Activated T-helper 17 cell treated with anti-CD3 and anti-CD28 coated beads, Interleukin-2, amount 50 U/mL, for 72 hours (primary cell): ENCODE measurements around the gene CD247. TPM values are rescaled to one million over a fixed set of nuclear protein-coding genes. Genes with fewer than 3 reads are reported as not detected.
A peak's percentile ranks its signal among the peaks of the same experiment; 100 is the strongest.

ENCODE experiments used
- ATAC-seq: fragments of 150-1000 bp; cut with Tn5 transposase; replicated peaks from 2 replicates; pipeline ENCODE4 v1.10.0; 2021; ENCODE audit warnings: mild to moderate bottlenecking, moderate library complexity
- H3K27ac Mint-ChIP-seq: one replicate; pipeline ENCODE4 v1.8.0; 2022; ENCODE audit warnings: mixed read lengths
- H3K27me3 Mint-ChIP-seq: one replicate; pipeline ENCODE4 v1.8.0; 2022; ENCODE audit warnings: mixed read lengths
- H3K36me3 Mint-ChIP-seq: one replicate; pipeline ENCODE4 v1.8.0; 2022; ENCODE audit warnings: low read depth, mild to moderate bottlenecking, mixed read lengths
- H3K4me1 Mint-ChIP-seq: one replicate; pipeline ENCODE4 v1.8.0; 2022; ENCODE audit warnings: mixed read lengths
- H3K4me3 Mint-ChIP-seq: one replicate; pipeline ENCODE4 v1.8.0; 2022; ENCODE audit warnings: mild to moderate bottlenecking, mixed read lengths
- H3K9me3 Mint-ChIP-seq: one replicate; pipeline ENCODE4 v1.8.0; 2022; ENCODE audit warnings: mixed read lengths
- total RNA-seq, 2 donors: library from RNA; stranded (reverse); gene quantifications; one replicate each; pipeline ENCODE4 v1.2.3, GENCODE V29; 2022

Gene CD247
- total RNA-seq, 2 donors from 2014 or later: 168 to 217 TPM

- ATAC-seq: no peak
- peak overlapping the region; percentile 15 for H3K27ac Mint-ChIP-seq
- H3K27me3 Mint-ChIP-seq: no peaks in the 10 kb centered on the region
- peak overlapping the region; percentile 86 for H3K4me3 Mint-ChIP-seq
- no peaks in the 10 kb centered on the region for H3K9me3 Mint-ChIP-seq
- H3K36me3 Mint-ChIP-seq: peaks cover 69% of the 10 kb centered on the region
- H3K4me1 Mint-ChIP-seq: peaks cover 27% of the 10 kb centered on the region
Observed at GRCh38 chr1:167457936-167458584, 60.3 kb downstream of the CD247 start.

GRCh38 chr1:167456926-167457325 lies 61.4 kb downstream of the CD247 start:
- Mint-ChIP-seq H3K27ac (no peak overlapping the region), H3K4me3 (peak overlapping the region; percentile 86), H3K9me3 (no peaks in the 10 kb centered on the region), H3K4me1 (peaks cover 28% of the 10 kb centered on the region), H3K36me3 (peaks cover 74% of the 10 kb centered on the region), H3K27me3 (no peaks in the 10 kb centered on the region)
- no peak for ATAC-seq

- H3K27ac Mint-ChIP-seq: peak overlapping the region; percentile 89
- H3K4me3 Mint-ChIP-seq: peak overlapping the region; percentile 86
- H3K4me1 Mint-ChIP-seq: peaks cover 30% of the 10 kb centered on the region
- no peaks in the 10 kb centered on the region for H3K27me3 Mint-ChIP-seq
- peaks cover 74% of the 10 kb centered on the region for H3K36me3 Mint-ChIP-seq
- ATAC-seq: peak; percentile 38
- H3K9me3 Mint-ChIP-seq: no peaks in the 10 kb centered on the region
Observed at GRCh38 chr1:167456524-167456923, 61.8 kb downstream of the CD247 start.

GRCh38 chr1:167455786-167456446 lies 62.4 kb downstream of the CD247 start:
- Mint-ChIP-seq H3K27ac (peak overlapping the region; percentile 89), H3K4me3 (peak overlapping the region; percentile 86), H3K36me3 (peaks cover 72% of the 10 kb centered on the region), H3K4me1 (peaks cover 36% of the 10 kb centered on the region), H3K27me3 (no peaks in the 10 kb centered on the region), H3K9me3 (no peaks in the 10 kb centered on the region)
- ATAC-seq: peak; percentile 55

- Mint-ChIP-seq H3K27ac (peak overlapping the region; percentile 67), H3K4me3 (peak overlapping the region; percentile 86), H3K27me3 (no peaks in the 10 kb centered on the region), H3K36me3 (peaks cover 69% of the 10 kb centered on the region), H3K4me1 (peaks cover 39% of the 10 kb centered on the region), H3K9me3 (no peaks in the 10 kb centered on the region)
- ATAC-seq: peak; percentile 68
Observed at GRCh38 chr1:167454894-167455785, 63.2 kb downstream of the CD247 start.

GRCh38 chr1:167454304-167454893 lies 63.9 kb downstream of the CD247 start:
- Mint-ChIP-seq H3K9me3 (no peaks in the 10 kb centered on the region), H3K4me3 (peak overlapping the region; percentile 86), H3K4me1 (peaks cover 39% of the 10 kb centered on the region), H3K27ac (peak overlapping the region; percentile 67), H3K27me3 (no peaks in the 10 kb centered on the region), H3K36me3 (peaks cover 62% of the 10 kb centered on the region)
- ATAC-seq: no peak

- no peaks in the 10 kb centered on the region for H3K27me3 Mint-ChIP-seq
- H3K36me3 Mint-ChIP-seq: peaks cover 51% of the 10 kb centered on the region
- ATAC-seq: no peak
- H3K4me3 Mint-ChIP-seq: peak overlapping the region; percentile 60
- peaks cover 37% of the 10 kb centered on the region for H3K4me1 Mint-ChIP-seq
- H3K9me3 Mint-ChIP-seq: no peaks in the 10 kb centered on the region
- peak overlapping the region; percentile 50 for H3K27ac Mint-ChIP-seq
Observed at GRCh38 chr1:167453123-167453522, 65.2 kb downstream of the CD247 start.

GRCh38 chr1:167452483-167452882 lies 65.8 kb downstream of the CD247 start:
- H3K27ac Mint-ChIP-seq: no peak overlapping the region
- H3K36me3 Mint-ChIP-seq: peaks cover 51% of the 10 kb centered on the region
- peak overlapping the region; percentile 60 for H3K4me3 Mint-ChIP-seq
- no peak for ATAC-seq
- no peaks in the 10 kb centered on the region for H3K27me3 Mint-ChIP-seq
- H3K9me3 Mint-ChIP-seq: no peaks in the 10 kb centered on the region
- H3K4me1 Mint-ChIP-seq: peaks cover 36% of the 10 kb centered on the region

- H3K27me3 Mint-ChIP-seq: no peaks in the 10 kb centered on the region
- H3K9me3 Mint-ChIP-seq: no peaks in the 10 kb centered on the region
- H3K36me3 Mint-ChIP-seq: peaks cover 59% of the 10 kb centered on the region
- peak overlapping the region; percentile 60 for H3K4me3 Mint-ChIP-seq
- H3K4me1 Mint-ChIP-seq: peaks cover 38% of the 10 kb centered on the region
- peak overlapping the region; percentile 60 for H3K27ac Mint-ChIP-seq
- no peak for ATAC-seq
Observed at GRCh38 chr1:167450843-167451242, 67.5 kb downstream of the CD247 start.

- no peaks in the 10 kb centered on the region for H3K9me3 Mint-ChIP-seq
- peak overlapping the region; percentile 91 for H3K27ac Mint-ChIP-seq
- peaks cover 43% of the 10 kb centered on the region for H3K4me1 Mint-ChIP-seq
- ATAC-seq: peak; percentile 94
- no peaks in the 10 kb centered on the region for H3K27me3 Mint-ChIP-seq
- peak overlapping the region; percentile 79 for H3K4me3 Mint-ChIP-seq
- peaks cover 75% of the 10 kb centered on the region for H3K36me3 Mint-ChIP-seq
Observed at GRCh38 chr1:167447521-167448136, 70.7 kb downstream of the CD247 start.

GRCh38 chr1:167446966-167447365 lies 71.4 kb downstream of the CD247 start:
- Mint-ChIP-seq H3K9me3 (no peaks in the 10 kb centered on the region), H3K4me3 (peak overlapping the region; percentile 79), H3K27me3 (no peaks in the 10 kb centered on the region), H3K27ac (peak overlapping the region; percentile 91), H3K4me1 (peaks cover 45% of the 10 kb centered on the region), H3K36me3 (peaks cover 75% of the 10 kb centered on the region)
- no peak for ATAC-seq

GRCh38 chr1:167443757-167444156 lies 74.6 kb downstream of the CD247 start:
- Mint-ChIP-seq H3K4me1 (peaks cover 43% of the 10 kb centered on the region), H3K27ac (peak overlapping the region; percentile 85), H3K4me3 (no peak overlapping the region), H3K36me3 (peaks cover 91% of the 10 kb centered on the region), H3K27me3 (no peaks in the 10 kb centered on the region), H3K9me3 (no peaks in the 10 kb centered on the region)
- no peak for ATAC-seq

- no peak for ATAC-seq
- H3K9me3 Mint-ChIP-seq: no peaks in the 10 kb centered on the region
- H3K36me3 Mint-ChIP-seq: peaks cover 97% of the 10 kb centered on the region
- peak overlapping the region; percentile 43 for H3K4me3 Mint-ChIP-seq
- H3K27ac Mint-ChIP-seq: peak overlapping the region; percentile 85
- peaks cover 47% of the 10 kb centered on the region for H3K4me1 Mint-ChIP-seq
- no peaks in the 10 kb centered on the region for H3K27me3 Mint-ChIP-seq
Observed at GRCh38 chr1:167442854-167443565, 75.3 kb downstream of the CD247 start.
